Right renal cortex interstitium (tissue), 3 donors: ENCODE measurements around the gene OLR1. TPM values are rescaled to one million over a fixed set of nuclear protein-coding genes. Genes with fewer than 3 reads are reported as not detected.
"Not testable (repeated sequence)": the region's sequence is repeated elsewhere in the genome, so short reads cannot be mapped to it uniquely, and the experiment has no call there.

ENCODE experiments used
- DNase-seq, 3 donors: peaks; one replicate each; pipeline ENCODE4 v3.0.0-alpha.2; 2013; ENCODE audit warnings: low read depth in 3 of 3, low spot score in 2 of 3
- polyA plus RNA-seq, 3 donors: library from polyadenylated mRNA; unstranded; fragments of 120-200 nt; gene quantifications; one replicate each; pipeline ENCODE4 v1.2.1, GENCODE V29; 2013; ENCODE audit not compliant: insufficient read length in 3 of 3

Gene OLR1
- polyA plus RNA-seq, 3 donors, result 1.1 to 1.4 (median 1.2) TPM

- DNase-seq, result no peak
These were observed 19.9 kb upstream of the OLR1 start for GRCh38 chr12:10191865-10192264.

GRCh38 chr12:10190558-10191388 is 18.8 kb upstream of the OLR1 start:
- DNase-seq, result peak in 2 of 3 donors; percentile 27 to 47

- no peak for DNase-seq
These were observed 17.7 kb upstream of the OLR1 start for GRCh38 chr12:10189653-10190052.

- DNase-seq, result not testable (repeated sequence)
These were observed 15.0 kb upstream of the OLR1 start for GRCh38 chr12:10186958-10187357.

- no peak for DNase-seq
These were observed 14.4 kb upstream of the OLR1 start for GRCh38 chr12:10186299-10186698.

- no peak for DNase-seq
These were observed 12.4 kb upstream of the OLR1 start for GRCh38 chr12:10184261-10184843.

- DNase-seq, result no peak
These were observed 10.6 kb upstream of the OLR1 start for GRCh38 chr12:10182354-10183049.

- DNase-seq, result no peak
These were observed 7.8 kb upstream of the OLR1 start for GRCh38 chr12:10179776-10180181.

GRCh38 chr12:10178821-10179220 is 6.9 kb upstream of the OLR1 start, which contains the start of gene TMEM52B:
Gene TMEM52B, plus strand, starts transcription at chr12:10179032. Its CDS starts 543 bp downstream, at chr12:10179575.
- no peak for DNase-seq

- DNase-seq, result peak in 2 of 3 donors; percentile 41 to 44
These were observed 4.1 kb upstream of the OLR1 start for GRCh38 chr12:10175846-10176636.

- no peak for DNase-seq
These were observed 3.2 kb upstream of the OLR1 start for GRCh38 chr12:10174986-10175614.

GRCh38 chr12:10170216-10170615 is 1.7 kb downstream of the OLR1 start:
- DNase-seq, result no peak

- no peak for DNase-seq
These were observed 2.8 kb downstream of the OLR1 start for GRCh38 chr12:10169104-10169503.

GRCh38 chr12:10167599-10167998 is 4.3 kb downstream of the OLR1 start:
- DNase-seq, result no peak

GRCh38 chr12:10165421-10165820 is 6.5 kb downstream of the OLR1 start:
- no peak for DNase-seq

GRCh38 chr12:10163084-10163483 is 8.8 kb downstream of the OLR1 start:
- no peak for DNase-seq

GRCh38 chr12:10160617-10161385 is 11.1 kb downstream of the OLR1 start:
- DNase-seq, result no peak

- DNase-seq, result no peak
These were observed 12.7 kb downstream of the OLR1 start for GRCh38 chr12:10159280-10159679.

GRCh38 chr12:10158406-10158805 is 13.5 kb downstream of the OLR1 start:
- no peak for DNase-seq

GRCh38 chr12:10155966-10156365 is 16.0 kb downstream of the OLR1 start:
- DNase-seq, result no peak
